ENCODE results near the gene P2RY12.

P2RY12 gene

DNA sequence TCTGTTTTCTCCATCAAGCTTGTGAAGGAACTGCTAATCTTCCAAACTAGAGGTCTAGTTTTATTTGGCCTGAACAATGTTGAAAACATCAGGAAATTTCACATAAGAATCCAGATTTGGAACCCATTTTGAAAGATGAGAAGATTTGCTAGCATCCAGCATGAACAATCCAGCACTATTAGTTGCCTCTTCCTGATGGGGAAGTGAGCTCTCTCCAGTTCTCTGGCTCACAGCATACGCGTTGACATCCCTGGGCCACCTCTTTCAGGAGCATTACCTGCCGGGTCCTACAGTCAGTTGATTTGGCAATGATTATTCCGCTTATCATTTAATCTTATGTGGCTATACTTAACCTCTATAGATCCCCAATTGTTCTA lies 78.8 kb downstream of the P2RY12 start:
- DNase-seq, result no peak

DNA sequence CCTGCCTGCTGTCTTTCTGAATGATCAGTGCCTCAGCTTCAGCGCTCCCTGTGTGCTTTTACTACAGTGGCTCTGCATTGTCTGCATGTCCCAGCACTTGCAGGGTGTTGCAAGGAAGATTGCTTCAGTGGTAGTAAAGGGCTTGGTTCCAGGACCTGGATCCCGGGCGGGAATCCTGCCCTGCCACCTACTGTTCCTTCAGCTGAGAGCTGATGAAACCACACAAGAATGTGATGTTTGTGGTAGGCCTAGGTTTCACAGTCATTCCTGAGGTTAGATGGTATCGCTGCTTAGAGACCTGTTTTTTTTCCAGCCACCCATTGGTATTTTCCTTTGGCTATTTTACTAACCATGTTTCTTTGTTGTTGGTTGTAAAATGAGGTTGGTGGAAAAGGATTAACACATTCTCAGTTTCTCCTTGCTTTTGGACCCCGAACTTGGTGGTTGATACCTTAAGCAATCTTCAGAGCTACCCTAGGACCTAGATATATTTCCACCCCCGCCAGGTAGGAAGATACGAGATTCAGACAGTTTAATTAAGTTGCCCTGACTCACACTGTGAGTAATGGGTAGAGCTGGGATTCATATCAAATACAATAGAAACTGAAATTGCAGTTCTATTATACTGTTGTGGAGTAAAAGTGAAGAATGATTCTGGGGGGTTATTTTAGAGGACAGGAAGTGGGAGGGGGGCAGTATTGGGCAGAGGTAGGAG lies 79.3 kb downstream of the P2RY12 start:
- no peak for DNase-seq

GRCh38 chr3:151303751-151304150 lies 80.8 kb downstream of the P2RY12 start:
- peak; percentile 28 for DNase-seq

GRCh38 chr3:151301787-151302186 lies 82.8 kb downstream of the P2RY12 start:
- peak; percentile 38 for DNase-seq

DNA sequence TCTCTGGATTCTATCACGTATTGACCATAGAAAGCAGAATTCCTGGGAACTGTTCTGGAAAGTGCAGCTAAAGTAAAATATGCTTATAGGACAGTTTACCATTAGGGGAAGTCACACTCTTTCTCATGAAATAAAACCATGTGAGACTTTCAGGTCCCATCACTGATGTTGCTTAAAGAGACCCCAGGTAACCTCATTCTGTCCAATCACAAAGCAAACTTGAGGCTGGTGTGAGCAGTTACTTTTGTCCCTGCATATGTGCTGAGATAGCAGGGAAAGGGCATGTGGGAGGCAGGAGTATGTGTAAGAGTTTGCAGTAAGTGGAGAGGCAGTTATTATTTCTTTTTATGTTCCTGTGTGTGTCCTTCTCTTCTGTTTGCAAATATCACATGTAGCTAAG lies 84.0 kb downstream of the P2RY12 start:
- DNase-seq, result no peak

- no peak for DNase-seq
Measured at GRCh38 chr3:151299006-151299405, 85.5 kb downstream of the P2RY12 start.

DNA sequence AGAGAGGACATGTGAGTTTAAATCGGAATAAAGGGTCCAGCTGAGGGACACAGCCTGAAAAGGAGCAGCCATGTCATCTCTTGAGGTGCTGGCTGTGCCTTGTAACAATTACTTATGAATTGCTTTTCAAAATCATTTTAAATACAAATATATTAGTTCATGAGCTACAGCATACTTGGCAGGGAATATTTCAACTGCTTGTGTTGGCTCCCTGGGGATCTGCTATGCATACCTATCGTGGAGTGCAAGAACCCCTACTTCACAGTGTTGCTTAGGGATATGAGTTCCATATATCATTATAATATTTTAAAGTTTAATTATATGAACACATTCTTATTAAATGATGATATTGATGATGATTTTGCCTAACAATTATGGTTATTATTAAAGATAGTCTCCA lies 87.1 kb downstream of the P2RY12 start:
- DNase-seq, result no peak

GRCh38 chr3:151296226-151296625 lies 88.3 kb downstream of the P2RY12 start:
- DNase-seq, result no peak

DNA sequence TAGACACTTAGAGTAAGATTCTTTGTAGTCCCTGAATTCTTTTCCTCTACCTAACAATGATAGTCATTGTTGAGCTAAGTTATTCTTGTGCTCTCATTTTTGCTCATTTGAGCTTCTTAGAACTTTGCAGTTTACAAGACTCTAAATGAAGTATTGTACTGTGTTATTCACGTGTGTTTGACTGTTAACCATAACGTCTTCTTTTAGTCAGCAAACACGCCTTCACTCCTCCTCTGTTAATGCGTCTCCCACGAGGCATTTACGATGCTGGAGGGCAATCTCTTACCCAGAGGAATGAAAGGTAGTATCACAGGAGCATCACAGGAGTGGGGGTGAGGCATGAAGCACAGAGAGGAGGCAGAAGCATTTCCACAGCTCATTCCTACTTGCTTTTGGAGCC lies 91.4 kb downstream of the P2RY12 start:
- DNase-seq, result no peak

GRCh38 chr3:151290673-151291072 lies 93.9 kb downstream of the P2RY12 start:
- DNase-seq, result peak; percentile 45

- DNase-seq, result no peak
Measured at GRCh38 chr3:151289445-151289844, 95.1 kb downstream of the P2RY12 start.

All from inflammatory macrophage treated with lipopolysaccharide for 4 hours (primary cell).